PC-3 (cell line): ENCODE results near the gene SYN1. TPM values are rescaled to one million over a fixed set of nuclear protein-coding genes. Genes with fewer than 3 reads are reported as not detected.

Source experiments
- ATAC-seq: fragments of 200-7000 bp; cut with Tn5 transposase; 2 replicates; pipeline ENCODE4 v1.9.1; 2020; ENCODE audit warnings: mild to moderate bottlenecking, moderate library complexity
- BruUV-seq: library from RNA; stranded (reverse); fragments of 400-500 nt; replicated peaks from 2 replicates; lab custom pipeline; 2021; lab: Mats Ljungman, UMichigan
- CTCF ChIA-PET: fragments of 300-600 bp; sonication (Branson Sonifier 250); formaldehyde crosslinking; loops from one replicate; lab custom pipeline; 2022; ENCODE audit warnings: antibody characterized with exemption; lab: Charles Lee
- POLR2A ChIA-PET: fragments of 300-600 bp; sonication (Branson Sonifier 250); formaldehyde crosslinking; loops from one replicate; lab custom pipeline; 2022; ENCODE audit warnings: antibody characterized with exemption; ENCODE audit not compliant: unreplicated experiment; lab: Charles Lee
- DNase-seq: peaks from one replicate; pipeline ENCODE4 v3.0.0-alpha.2; 2015
- H2AFZ ChIP-seq: fragments of 300-600 bp; sonication (generic); 2 replicates; pipeline ENCODE4 v1.6.0; 2016; ENCODE audit warnings: antibody characterized with exemption, low read length
- H3F3A ChIP-seq: fragments of 300-600 bp; sonication (generic); one replicate; pipeline ENCODE4 v1.6.0; 2017; ENCODE audit warnings: antibody characterized with exemption, low read length, control low read depth, mild to moderate bottlenecking; ENCODE audit not compliant: unreplicated experiment
- H3K27ac ChIP-seq: fragments of 300-600 bp; sonication (generic); 2 replicates; pipeline ENCODE4 v1.5.1; 2016; ENCODE audit warnings: mild to moderate bottlenecking, low read length
- H3K27me3 ChIP-seq: fragments of 300-600 bp; sonication (generic); 2 replicates; pipeline ENCODE4 v1.6.1; 2016; ENCODE audit warnings: low read length, mixed read lengths
- H3K36me3 ChIP-seq: fragments of 300-600 bp; sonication (generic); 2 replicates; pipeline ENCODE4 v1.6.1; 2016; ENCODE audit warnings: low read depth, mixed run types, low read length, mixed read lengths
- H3K4me1 ChIP-seq: fragments of 300-600 bp; sonication (generic); 2 replicates; pipeline ENCODE4 v1.5.1; 2016; ENCODE audit warnings: low read length; ENCODE audit not compliant: insufficient read depth
- H3K4me2 ChIP-seq: fragments of 300-600 bp; sonication (generic); 2 replicates; pipeline ENCODE4 v1.6.0; 2016; ENCODE audit warnings: low read length
- H3K4me3 ChIP-seq: fragments of 300-600 bp; sonication (generic); 2 replicates; pipeline ENCODE4 v1.5.1; 2016; ENCODE audit warnings: mild to moderate bottlenecking, low read length, mixed read lengths
- H3K79me2 ChIP-seq: fragments of 300-600 bp; sonication (generic); 2 replicates; pipeline ENCODE4 v1.6.1; 2017; ENCODE audit warnings: low read length, mixed read lengths
- H3K9ac ChIP-seq: fragments of 300-600 bp; sonication (generic); 2 replicates; pipeline ENCODE4 v1.6.0; 2016; ENCODE audit warnings: mild to moderate bottlenecking, low read length
- H3K9me2 ChIP-seq: fragments of 300-600 bp; sonication (generic); replicated peaks from 2 replicates; pipeline ENCODE4 v1.6.1; 2016; ENCODE audit warnings: mixed run types, low read length, mixed read lengths
- H3K9me3 ChIP-seq: fragments of 300-600 bp; sonication (generic); 2 replicates; pipeline ENCODE4 v1.6.1; 2016; ENCODE audit warnings: low read length, mixed read lengths
- H4K20me1 ChIP-seq: fragments of 300-600 bp; sonication (generic); 2 replicates; pipeline ENCODE4 v1.6.1; 2016; ENCODE audit warnings: low read length, mixed read lengths
- CTCF ChIP-seq: fragments of 300-600 bp; sonication (generic); conservative IDR thresholded peaks from 2 replicates; pipeline ENCODE4 v1.5.1; 2017; ENCODE audit warnings: antibody characterized with exemption, low read depth, mild to moderate bottlenecking, low read length
- EZH2 ChIP-seq: fragments of 300-600 bp; sonication (generic); IDR thresholded peaks from one replicate; pipeline ENCODE4 v1.6.1; 2017; ENCODE audit warnings: antibody characterized with exemption, mild to moderate bottlenecking, low read length; ENCODE audit not compliant: unreplicated experiment
- EZH2phosphoT487 ChIP-seq: fragments of 300-600 bp; sonication (generic); IDR thresholded peaks from 2 replicates; pipeline ENCODE4 v1.6.1; 2018; ENCODE audit warnings: mild to moderate bottlenecking, antibody characterized with exemption, low read length, borderline replicate concordance
- intact Hi-C: fragments of 100-400 bp; cut with micrococcal nuclease; formaldehyde crosslinking; loops from 2 replicates; pipeline ENCODE4 v1.9.0; 2023
- total RNA-seq: library from RNA; depleted of rRNA; stranded (reverse); fragments of >200 nt; gene quantifications from 2 replicates; pipeline ENCODE4 v1.2.3, GENCODE V29; 2014

Gene SYN1
- total RNA-seq, 1 experiment from 2014 or later: not detected

GRCh38 chrX:47632666-47633065 is 13.0 kb upstream of the SYN1 start:
- no peak for DNase-seq
- Histone ChIP-seq H3K27me3 (no peaks in the 10 kb centered on the region), H3F3A (no peaks in the 10 kb centered on the region), H3K9me2 (no peaks in the 10 kb centered on the region), H3K27ac (no peak overlapping the region), H3K79me2 (no peaks in the 10 kb centered on the region), H4K20me1 (no peaks in the 10 kb centered on the region), H2AFZ (no peak overlapping the region), H3K36me3 (peaks cover 7% of the 10 kb centered on the region; the same call in 1 of the 2 replicates), H3K4me2 (no peak overlapping the region), H3K4me3 (no peak overlapping the region), H3K4me1 (no peaks in the 10 kb centered on the region), H3K9ac (no peak overlapping the region), H3K9me3 (no peaks in the 10 kb centered on the region)
- ATAC-seq: no peak
- ChIA-PET POLR2A (no interaction called here), CTCF (no interaction called here)
- TF ChIP-seq EZH2 (no peak), CTCF (no peak), EZH2phosphoT487 (no peak)
- BruUV-seq: no TSS peak
- intact Hi-C loops: no loop called here

- Histone ChIP-seq H2AFZ (no peak overlapping the region), H3K36me3 (peaks cover 6% of the 10 kb centered on the region; the same call in 1 of the 2 replicates), H3K27me3 (no peaks in the 10 kb centered on the region), H3K4me2 (no peak overlapping the region), H3K79me2 (no peaks in the 10 kb centered on the region), H3K9me2 (no peaks in the 10 kb centered on the region), H3F3A (no peaks in the 10 kb centered on the region), H3K9ac (no peak overlapping the region), H3K9me3 (no peaks in the 10 kb centered on the region), H3K27ac (no peak overlapping the region), H3K4me1 (no peaks in the 10 kb centered on the region), H4K20me1 (no peaks in the 10 kb centered on the region), H3K4me3 (no peak overlapping the region)
- intact Hi-C loops: no loop called here
- ChIA-PET POLR2A (no interaction called here), CTCF (no interaction called here)
- no peak for TF ChIP-seq EZH2
- TF ChIP-seq CTCF: no peak
- TF ChIP-seq EZH2phosphoT487: no peak
- BruUV-seq: no TSS peak
- ATAC-seq (no peak), DNase-seq (no peak)
These were observed 12.0 kb upstream of the SYN1 start for GRCh38 chrX:47631676-47632075.

GRCh38 chrX:47629419-47630200 is 10.0 kb upstream of the SYN1 start, which contains the start of gene CFP:
Gene CFP, minus strand, starts transcription at chrX:47629930. Its CDS starts 86 bp downstream, at chrX:47629844.
- ChIA-PET CTCF (no interaction called here), POLR2A (no interaction called here)
- no peaks in the 10 kb centered on the region for H3K9me2 ChIP-seq
- H3K79me2 ChIP-seq: no peaks in the 10 kb centered on the region
- intact Hi-C loops: loop anchor here (1.0 kb wide), 1 partner anchor 88 kb away; no protein-coding TSS in a partner anchor
- DNase-seq: no peak
- no peak within 1 kb of the TSS for H3K4me3 ChIP-seq
- no peak for TF ChIP-seq CTCF
- H3K4me1 ChIP-seq: no peaks in the 10 kb centered on the region
- no peak within 1 kb of the TSS for H2AFZ ChIP-seq
- no peaks in the 10 kb centered on the region for H3F3A ChIP-seq
- BruUV-seq: no TSS peak
- H3K9ac ChIP-seq: no peak within 1 kb of the TSS
- no peak within 1 kb of the TSS for H3K27ac ChIP-seq
- H3K9me3 ChIP-seq: no peaks in the 10 kb centered on the region
- no peaks in the 10 kb centered on the region for H4K20me1 ChIP-seq
- ATAC-seq: no peak
- no peaks in the 10 kb centered on the region for H3K36me3 ChIP-seq
- H3K4me2 ChIP-seq: no peak within 1 kb of the TSS
- no peaks in the 10 kb centered on the region for H3K27me3 ChIP-seq
